Parathyroid adenoma (tissue), 2 donors: ENCODE data around the gene BLOC1S6.

Source experiments
- H2AFZ ChIP-seq: fragments of 300-600 bp; sonication (generic); one replicate; pipeline ENCODE4 v1.7.0; 2017; ENCODE audit warnings: antibody characterized with exemption, mild to moderate bottlenecking
- H3K27ac ChIP-seq: fragments of 300-600 bp; sonication (generic); one replicate; pipeline ENCODE4 v1.7.0; 2017
- H3K27me3 ChIP-seq: fragments of 300-600 bp; sonication (generic); one replicate; pipeline ENCODE4 v1.7.0; 2017; ENCODE audit warnings: low read length; ENCODE audit not compliant: control insufficient read depth, insufficient read depth
- H3K36me3 ChIP-seq: fragments of 300-600 bp; sonication (generic); one replicate; pipeline ENCODE4 v1.7.0; 2017; ENCODE audit warnings: low read length; ENCODE audit not compliant: control insufficient read depth, insufficient read depth
- H3K4me1 ChIP-seq: fragments of 300-600 bp; sonication (generic); one replicate; pipeline ENCODE4 v1.7.0; 2017; ENCODE audit warnings: control low read depth
- H3K4me2 ChIP-seq: fragments of 300-600 bp; sonication (generic); one replicate; pipeline ENCODE4 v1.7.0; 2017; ENCODE audit warnings: low read length
- H3K4me3 ChIP-seq: fragments of 300-600 bp; sonication (generic); one replicate; pipeline ENCODE4 v1.7.0; 2017; ENCODE audit warnings: low read depth, low read length
- H3K79me2 ChIP-seq: fragments of 300-600 bp; sonication (generic); one replicate; pipeline ENCODE4 v1.7.0; 2017; ENCODE audit warnings: control low read depth
- H3K9ac ChIP-seq: fragments of 300-600 bp; sonication (generic); one replicate; pipeline ENCODE4 v1.7.0; 2017; ENCODE audit warnings: mild to moderate bottlenecking
- H3K9me3 ChIP-seq: fragments of 300-600 bp; sonication (generic); one replicate; pipeline ENCODE4 v1.7.0; 2017; ENCODE audit warnings: low read length; ENCODE audit not compliant: control insufficient read depth
- CTCF ChIP-seq: fragments of 300-600 bp; sonication (generic); IDR thresholded peaks from one replicate; pipeline ENCODE4 v1.7.0; 2017; ENCODE audit warnings: antibody characterized with exemption, mild to moderate bottlenecking
- donor health status: primary hyperparathyroidism.

Gene BLOC1S6

GRCh38 chr15:45606841-45607240 lies 19.7 kb downstream of the BLOC1S6 start:
- no peak overlapping the region for H3K4me2 ChIP-seq
- H3K9me3 ChIP-seq = no peaks in the 10 kb centered on the region
- H3K79me2 ChIP-seq = no peaks in the 10 kb centered on the region
- H3K4me3 ChIP-seq = no peak overlapping the region
- H3K9ac ChIP-seq = no peak overlapping the region
- H3K4me1 ChIP-seq = no peaks in the 10 kb centered on the region
- H3K27me3 ChIP-seq = no peaks in the 10 kb centered on the region
- H2AFZ ChIP-seq = no peak overlapping the region
- H3K36me3 ChIP-seq = no peaks in the 10 kb centered on the region
- no peak overlapping the region for H3K27ac ChIP-seq
- TF ChIP-seq CTCF = no peak

GRCh38 chr15:45611305-45611704 lies 24.1 kb downstream of the BLOC1S6 start:
- Histone ChIP-seq H3K9me3 (no peaks in the 10 kb centered on the region), H3K79me2 (no peaks in the 10 kb centered on the region), H3K4me2 (no peak overlapping the region), H3K27me3 (no peaks in the 10 kb centered on the region), H2AFZ (no peak overlapping the region), H3K36me3 (no peaks in the 10 kb centered on the region), H3K4me1 (no peaks in the 10 kb centered on the region), H3K4me3 (no peak overlapping the region), H3K9ac (no peak overlapping the region), H3K27ac (no peak overlapping the region)
- TF ChIP-seq CTCF = peak; percentile 26

- Histone ChIP-seq H3K9me3 (no peaks in the 10 kb centered on the region), H2AFZ (no peak overlapping the region), H3K79me2 (no peaks in the 10 kb centered on the region), H3K27me3 (no peaks in the 10 kb centered on the region), H3K4me2 (no peak overlapping the region), H3K9ac (no peak overlapping the region), H3K36me3 (no peaks in the 10 kb centered on the region), H3K27ac (no peak overlapping the region), H3K4me3 (no peak overlapping the region), H3K4me1 (no peaks in the 10 kb centered on the region)
- no peak for TF ChIP-seq CTCF
Measured at GRCh38 chr15:45612790-45613415, 25.7 kb downstream of the BLOC1S6 start.

- Histone ChIP-seq H3K79me2 (no peaks in the 10 kb centered on the region), H3K27me3 (no peaks in the 10 kb centered on the region), H3K9me3 (no peaks in the 10 kb centered on the region), H2AFZ (no peak overlapping the region), H3K4me3 (no peak overlapping the region), H3K36me3 (no peaks in the 10 kb centered on the region), H3K4me2 (no peak overlapping the region), H3K27ac (no peak overlapping the region), H3K9ac (no peak overlapping the region), H3K4me1 (no peaks in the 10 kb centered on the region)
- TF ChIP-seq CTCF = no peak
Measured at GRCh38 chr15:45616901-45617323, 29.7 kb downstream of the BLOC1S6 start.

- Histone ChIP-seq H3K9ac (no peak overlapping the region), H3K4me1 (no peaks in the 10 kb centered on the region), H3K79me2 (no peaks in the 10 kb centered on the region), H3K27me3 (no peaks in the 10 kb centered on the region), H3K4me2 (no peak overlapping the region), H3K27ac (no peak overlapping the region), H2AFZ (no peak overlapping the region), H3K36me3 (no peaks in the 10 kb centered on the region), H3K4me3 (no peak overlapping the region), H3K9me3 (no peaks in the 10 kb centered on the region)
- no peak for TF ChIP-seq CTCF
Measured at GRCh38 chr15:45618813-45619212, 31.6 kb downstream of the BLOC1S6 start.
